ENCODE measurements around the gene UFL1.

DNA sequence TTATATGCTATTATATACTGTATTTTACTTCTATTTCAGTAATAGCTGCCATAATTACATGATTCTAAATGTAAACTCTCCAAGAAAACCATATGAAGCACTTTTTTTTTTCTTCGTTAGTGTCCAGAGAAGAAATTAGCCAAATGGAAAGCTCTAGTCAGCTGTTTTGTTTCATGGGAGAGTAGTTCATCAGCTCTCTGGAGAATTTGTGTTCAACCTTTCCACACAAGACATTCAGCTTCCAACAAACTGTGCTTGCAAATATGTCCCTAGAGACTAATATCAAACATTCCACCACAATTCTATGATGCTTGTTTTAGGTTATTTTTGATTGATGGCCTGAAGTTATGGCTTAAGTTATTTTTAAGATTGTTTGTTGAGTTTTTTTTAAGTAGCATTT is 60.8 kb downstream of the UFL1 start:
- TF ChIP-seq CTCF (conservative IDR thresholded peaks at IDR 0.05; ENCODE audit: low read length) (no peak), EZH2phosphoT487 (IDR thresholded peaks at IDR 0.05; ENCODE audit: borderline replicate concordance) (no peak)
